VCaP (cell line): ENCODE data around the gene SYNE3.
"Not testable (repeated sequence)": the region's sequence is repeated elsewhere in the genome, so short reads cannot be mapped to it uniquely, and the experiment has no call there.

ENCODE experiments used
- H3K27ac ChIP-seq: fragments of 450-650 bp; 2 replicates; pipeline ENCODE4 v1.5.1; 2017
- CTCF ChIP-seq: fragments of 450-650 bp; conservative IDR thresholded peaks from 2 replicates; pipeline ENCODE4 v1.5.1; 2017; ENCODE audit warnings: mild to moderate bottlenecking, moderate library complexity

The SYNE3 gene

GRCh38 chr14:95514131-95515079 lies 2.0 kb downstream of the SYNE3 start:
- no peak overlapping the region for H3K27ac ChIP-seq
- no peak for TF ChIP-seq CTCF

GRCh38 chr14:95513291-95513690 lies 3.2 kb downstream of the SYNE3 start:
- H3K27ac ChIP-seq: no peak overlapping the region
- no peak for TF ChIP-seq CTCF

- no peak for TF ChIP-seq CTCF
- H3K27ac ChIP-seq: 0 out of 2 replicates have a peak overlapping the region, but pooled peaks have one; percentile 12
Measured at GRCh38 chr14:95511687-95512086, 4.8 kb downstream of the SYNE3 start.

GRCh38 chr14:95510804-95511203 lies 5.6 kb downstream of the SYNE3 start:
- no peak for TF ChIP-seq CTCF
- H3K27ac ChIP-seq: no peak overlapping the region

GRCh38 chr14:95510344-95510743 lies 6.1 kb downstream of the SYNE3 start:
- H3K27ac ChIP-seq: not testable (repeated sequence)

GRCh38 chr14:95509495-95509894 lies 7.0 kb downstream of the SYNE3 start:
- TF ChIP-seq CTCF: no peak
- H3K27ac ChIP-seq: no peak overlapping the region

GRCh38 chr14:95508377-95508776 lies 8.1 kb downstream of the SYNE3 start:
- no peak for TF ChIP-seq CTCF
- H3K27ac ChIP-seq: no peak overlapping the region

GRCh38 chr14:95507701-95508103 lies 8.7 kb downstream of the SYNE3 start:
- H3K27ac ChIP-seq: no peak overlapping the region

More at GRCh38 chr14:95507701-95508103, 8.7 kb downstream of the SYNE3 start:
- no peak for TF ChIP-seq CTCF
